KOPT-K1 (cell line): ENCODE data around the gene GTF3A.

Experiments
- H3K27ac ChIP-seq: fragments of 200-600 bp; sonication (generic); 2 replicates; pipeline ENCODE4 v1.5.1; 2016; ENCODE audit warnings: antibody characterized with exemption, mild to moderate bottlenecking, low read depth, low read length; ENCODE audit not compliant: poor library complexity, severe bottlenecking
- H3K36me3 ChIP-seq: fragments of 200-600 bp; sonication (generic); 2 replicates; pipeline ENCODE4 v1.5.1; 2017; ENCODE audit warnings: antibody characterized with exemption, mild to moderate bottlenecking, low read length, moderate library complexity; ENCODE audit not compliant: insufficient read depth
- H3K9me3 ChIP-seq: fragments of 200-600 bp; sonication (generic); 2 replicates; pipeline ENCODE4 v1.5.1; 2017; ENCODE audit warnings: antibody characterized with exemption, low read length, mild to moderate bottlenecking; ENCODE audit not compliant: insufficient read depth, poor library complexity, severe bottlenecking

Gene GTF3A

DNA sequence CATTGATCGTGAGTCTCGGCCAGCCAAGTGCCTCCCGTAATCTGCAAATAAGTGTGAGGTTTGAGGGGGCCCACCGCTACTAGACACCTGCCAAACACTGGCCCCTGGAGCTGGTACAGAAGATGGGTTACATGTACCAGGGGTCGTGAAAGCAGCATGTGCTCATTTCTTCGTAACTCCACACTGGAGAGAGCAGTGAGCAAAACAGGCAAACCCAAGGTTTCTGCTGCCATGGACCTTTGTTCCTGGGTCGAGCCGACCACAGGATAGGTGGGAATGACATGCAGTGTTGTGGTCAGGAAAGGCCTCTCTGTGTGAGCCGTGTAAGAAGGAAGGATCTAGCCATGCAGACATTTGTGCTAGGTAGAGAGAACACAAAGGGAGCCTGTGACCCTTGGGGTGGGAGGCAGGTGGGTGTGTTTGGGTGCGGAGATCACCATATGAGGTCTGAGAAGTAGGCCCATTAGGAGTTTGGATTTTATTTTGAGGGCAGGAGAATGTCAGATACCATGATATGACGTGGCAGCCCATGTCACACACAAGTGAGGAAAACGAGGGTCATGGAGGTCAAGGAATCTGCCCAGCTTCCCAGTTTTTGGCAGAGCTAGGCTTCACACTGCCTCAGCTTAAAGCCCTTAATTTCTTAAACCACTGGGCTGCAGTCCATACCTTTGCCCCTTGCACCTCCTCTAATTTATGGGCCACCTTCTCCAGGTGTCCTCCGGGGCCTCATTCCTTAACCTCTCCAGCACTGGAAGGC lies 919 bp downstream of the GTF3A start:
- H3K36me3 ChIP-seq: peaks cover 42% of the 10 kb centered on the region
- peak overlapping the region; percentile 88 for H3K27ac ChIP-seq
- H3K9me3 ChIP-seq: no peaks in the 10 kb centered on the region

DNA sequence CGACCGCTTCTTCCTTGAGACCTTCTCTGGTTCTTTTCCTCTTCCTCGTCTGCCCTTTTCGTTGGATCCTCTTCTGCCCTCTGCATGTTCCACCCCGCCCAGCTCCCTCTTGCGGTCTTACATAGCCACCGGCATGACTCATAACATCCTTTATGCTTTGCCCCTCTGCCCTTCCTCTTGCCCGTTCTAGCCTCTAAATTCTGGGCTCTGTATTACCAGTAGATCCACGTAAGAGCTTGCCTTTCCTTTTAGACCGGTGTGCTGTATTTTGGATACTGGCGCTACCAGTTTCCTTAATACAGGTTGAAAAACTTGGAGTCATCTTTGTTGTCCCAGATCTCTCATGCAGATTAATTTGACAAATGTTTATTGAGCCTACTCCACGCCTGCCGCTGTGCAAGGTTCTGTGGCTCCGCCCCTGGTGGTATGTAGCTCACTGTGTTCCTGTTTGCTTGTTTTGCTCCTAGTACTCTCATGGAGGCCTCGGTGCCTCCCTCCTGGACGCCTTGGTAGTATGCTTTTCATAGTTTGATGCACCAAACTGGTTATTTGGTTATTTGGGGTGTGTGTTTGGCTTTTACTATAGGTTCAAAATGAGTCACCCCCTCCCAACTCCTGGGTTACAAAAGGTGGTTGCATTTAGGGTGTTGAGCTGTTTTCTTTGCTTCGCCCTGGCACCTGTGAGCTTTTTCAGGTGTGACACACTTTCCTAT lies 1.7 kb downstream of the GTF3A start:
- Histone ChIP-seq H3K27ac (peak overlapping the region; percentile 88), H3K9me3 (no peaks in the 10 kb centered on the region)

DNA sequence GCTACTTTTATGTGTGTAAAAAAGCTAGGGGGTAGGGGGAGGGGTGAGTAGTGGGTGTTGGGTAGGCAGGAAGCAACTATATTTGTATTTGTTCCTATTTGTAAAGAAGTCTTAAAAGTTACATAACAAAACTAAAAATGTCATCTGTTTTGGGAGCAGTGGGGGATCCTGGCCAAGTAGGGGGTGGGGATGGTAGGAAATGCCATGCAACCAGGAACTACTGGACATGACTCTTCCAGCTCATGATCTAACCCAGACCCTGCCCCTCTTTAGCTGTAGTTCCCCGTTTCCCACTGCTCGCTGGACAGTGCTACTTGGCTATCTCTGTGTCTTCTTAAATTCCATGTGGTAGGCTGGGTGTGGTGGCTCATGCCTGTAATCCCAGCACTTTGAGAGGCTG lies 3.2 kb downstream of the GTF3A start:
- Histone ChIP-seq H3K27ac (peak overlapping the region; percentile 88), H3K9me3 (no peaks in the 10 kb centered on the region), H3K36me3 (peaks cover 65% of the 10 kb centered on the region)

More for the DNA sequence above, 1.7 kb downstream of the GTF3A start:
- H3K36me3 ChIP-seq: peaks cover 49% of the 10 kb centered on the region

DNA sequence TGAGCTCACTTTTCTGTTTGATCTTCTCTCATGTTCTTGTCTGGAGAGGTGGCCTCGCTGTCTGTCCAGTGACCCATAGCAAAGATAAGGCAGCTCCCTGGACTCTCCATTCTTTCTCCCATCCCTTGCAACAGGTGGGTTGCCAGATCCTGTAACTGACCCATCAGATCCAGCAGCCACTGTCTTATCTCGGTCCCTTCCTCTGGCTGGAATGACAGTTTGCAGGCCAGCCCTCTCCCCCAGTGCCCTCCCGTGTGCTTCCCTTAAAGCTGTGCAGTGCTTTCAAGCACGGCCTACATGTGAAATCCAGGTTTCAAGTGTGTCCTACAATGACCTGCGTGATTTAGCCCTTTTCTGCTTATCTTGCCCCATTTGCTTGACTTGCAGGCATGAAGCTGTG lies 3.7 kb downstream of the GTF3A start:
- H3K36me3 ChIP-seq: peaks cover 70% of the 10 kb centered on the region
- no peaks in the 10 kb centered on the region for H3K9me3 ChIP-seq
- H3K27ac ChIP-seq: peak overlapping the region; percentile 88

DNA sequence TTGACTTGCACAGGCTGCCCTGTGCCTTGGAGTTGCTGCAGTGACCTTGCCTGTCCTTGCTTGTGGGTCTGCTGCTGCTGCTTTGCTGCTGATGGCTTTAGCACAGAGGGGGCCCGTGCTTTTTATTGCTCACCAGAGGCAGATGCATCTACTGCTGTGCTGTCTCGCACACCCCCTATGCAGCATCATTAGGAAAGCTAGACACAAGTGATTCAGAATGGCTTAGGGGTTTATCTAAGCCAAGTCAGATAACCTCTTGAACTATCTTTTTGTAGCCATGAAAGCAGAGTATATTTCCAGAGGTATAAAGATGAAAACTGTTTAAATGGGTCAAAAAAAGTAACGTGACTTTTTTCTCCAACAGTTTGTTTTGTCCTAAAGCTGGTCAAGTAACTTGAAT lies 7.8 kb downstream of the GTF3A start:
- Histone ChIP-seq H3K27ac (no peak overlapping the region), H3K36me3 (peaks cover 100% of the 10 kb centered on the region), H3K9me3 (no peaks in the 10 kb centered on the region)

DNA sequence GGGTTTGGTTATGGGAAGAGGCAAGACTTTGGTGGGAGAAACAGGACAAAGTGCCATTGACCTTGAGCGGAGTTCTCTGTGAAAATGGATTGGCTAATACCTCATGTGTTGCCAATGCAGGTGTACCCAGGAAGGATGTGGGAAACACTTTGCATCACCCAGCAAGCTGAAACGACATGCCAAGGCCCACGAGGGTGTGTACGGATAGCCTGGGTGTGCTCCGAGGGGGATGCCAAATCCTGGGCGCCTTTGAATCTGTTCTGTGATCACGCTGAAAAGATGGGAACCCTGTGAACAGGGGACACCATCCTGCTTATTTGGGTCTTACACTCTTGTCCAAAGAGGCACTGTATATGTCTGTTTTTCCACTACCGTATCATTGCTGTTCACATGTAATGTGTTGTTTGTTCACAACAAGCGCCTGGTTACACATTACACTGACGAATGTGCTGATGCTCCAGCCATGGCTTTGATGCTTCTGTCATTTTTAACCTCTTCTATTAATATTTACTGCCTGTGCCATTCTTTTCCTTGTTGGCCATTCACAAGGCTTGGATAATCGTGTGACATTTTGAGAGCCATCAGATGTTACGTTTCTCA lies 8.3 kb downstream of the GTF3A start:
- Histone ChIP-seq H3K9me3 (no peaks in the 10 kb centered on the region), H3K36me3 (peaks cover 100% of the 10 kb centered on the region), H3K27ac (no peak overlapping the region)

DNA sequence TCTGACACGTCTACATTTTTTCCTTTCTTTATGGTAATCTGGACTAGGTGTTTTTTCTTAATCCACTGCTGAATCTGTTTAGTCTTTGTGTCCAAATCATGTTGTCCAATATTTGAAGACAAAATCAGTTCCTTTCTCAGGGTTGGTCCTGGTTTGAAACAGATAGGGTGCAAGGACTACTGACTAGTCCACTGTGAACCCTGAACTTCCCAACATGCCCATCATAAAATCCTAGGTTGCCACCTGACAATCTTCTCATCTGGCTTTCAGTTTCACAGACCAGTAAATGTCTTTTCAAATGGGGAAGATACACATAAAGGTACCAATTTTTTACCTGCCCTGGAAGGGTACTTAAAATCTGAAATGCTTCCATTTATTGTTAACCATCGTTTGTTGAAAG lies 12.7 kb downstream of the GTF3A start:
- peaks cover 75% of the 10 kb centered on the region for H3K36me3 ChIP-seq
- no peaks in the 10 kb centered on the region for H3K9me3 ChIP-seq
- no peak overlapping the region for H3K27ac ChIP-seq

DNA sequence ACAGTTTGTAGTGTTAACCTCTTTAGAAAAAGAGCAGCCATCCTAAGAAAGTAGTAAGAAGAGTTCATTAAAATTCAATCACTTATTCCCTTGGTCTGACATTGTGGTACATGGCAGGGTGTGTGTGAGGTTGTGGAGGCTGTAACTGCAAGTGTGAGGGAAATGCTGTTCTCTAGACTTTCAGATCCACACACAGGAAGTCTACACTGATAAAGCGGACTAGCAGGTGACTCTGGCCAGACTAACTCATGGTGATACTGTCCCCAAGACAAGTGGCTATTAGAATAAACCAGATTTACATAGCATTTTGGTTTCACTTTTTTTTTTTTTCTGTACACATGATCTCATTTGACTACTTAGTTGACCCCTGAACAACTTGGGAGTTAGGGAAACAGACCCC lies 16.0 kb downstream of the GTF3A start:
- Histone ChIP-seq H3K27ac (peak overlapping the region; percentile 63), H3K9me3 (no peaks in the 10 kb centered on the region), H3K36me3 (peaks cover 42% of the 10 kb centered on the region)

DNA sequence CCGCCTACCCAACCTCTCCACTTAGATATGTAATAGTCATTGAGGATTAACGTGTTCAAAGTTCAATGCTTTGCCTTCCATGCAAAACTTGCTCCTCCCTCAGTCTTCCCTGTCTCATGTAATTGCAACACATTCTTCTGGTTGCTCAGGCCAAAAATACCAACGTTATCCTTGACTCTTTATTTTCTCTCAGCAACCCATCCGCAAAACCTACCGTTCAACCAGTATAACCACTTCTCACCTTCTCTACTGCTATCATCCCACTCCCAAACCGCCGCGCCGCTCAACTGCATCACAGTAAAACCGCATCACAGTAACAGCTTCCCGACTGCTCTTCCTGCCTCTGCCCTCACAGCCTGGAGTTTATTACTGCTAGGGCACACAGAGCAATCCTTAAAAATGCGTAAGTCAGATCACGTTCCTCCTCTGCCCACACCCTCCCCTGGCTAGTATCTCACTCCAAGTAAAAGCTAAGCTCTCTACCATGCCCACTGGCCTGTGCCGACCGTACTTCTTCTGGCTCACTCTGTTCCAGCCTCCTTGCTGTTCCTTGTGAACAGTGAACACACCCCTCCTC lies 17.7 kb downstream of the GTF3A start:
- Histone ChIP-seq H3K36me3 (peaks cover 25% of the 10 kb centered on the region), H3K27ac (peak overlapping the region; percentile 63), H3K9me3 (no peaks in the 10 kb centered on the region)

DNA sequence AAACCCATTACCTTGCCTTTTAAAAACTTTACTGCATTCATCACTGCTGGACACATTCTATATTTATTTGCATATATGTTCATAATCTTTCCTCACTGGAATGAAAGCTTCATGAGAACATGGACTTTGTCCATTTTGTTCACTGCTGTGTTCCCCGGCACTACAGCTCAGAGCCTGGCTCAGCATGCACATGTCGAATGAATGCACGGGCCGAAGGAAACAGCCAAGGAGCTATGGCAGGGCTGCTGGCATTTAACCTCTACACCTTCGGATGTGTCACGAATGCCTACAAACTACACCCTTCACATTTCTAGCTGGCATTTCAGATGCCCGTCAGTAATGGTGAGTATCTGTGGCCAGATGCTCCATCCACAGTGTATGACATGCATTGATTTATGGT lies 18.4 kb downstream of the GTF3A start:
- H3K9me3 ChIP-seq: no peaks in the 10 kb centered on the region
- H3K36me3 ChIP-seq: peaks cover 18% of the 10 kb centered on the region
- H3K27ac ChIP-seq: peak overlapping the region; percentile 63

DNA sequence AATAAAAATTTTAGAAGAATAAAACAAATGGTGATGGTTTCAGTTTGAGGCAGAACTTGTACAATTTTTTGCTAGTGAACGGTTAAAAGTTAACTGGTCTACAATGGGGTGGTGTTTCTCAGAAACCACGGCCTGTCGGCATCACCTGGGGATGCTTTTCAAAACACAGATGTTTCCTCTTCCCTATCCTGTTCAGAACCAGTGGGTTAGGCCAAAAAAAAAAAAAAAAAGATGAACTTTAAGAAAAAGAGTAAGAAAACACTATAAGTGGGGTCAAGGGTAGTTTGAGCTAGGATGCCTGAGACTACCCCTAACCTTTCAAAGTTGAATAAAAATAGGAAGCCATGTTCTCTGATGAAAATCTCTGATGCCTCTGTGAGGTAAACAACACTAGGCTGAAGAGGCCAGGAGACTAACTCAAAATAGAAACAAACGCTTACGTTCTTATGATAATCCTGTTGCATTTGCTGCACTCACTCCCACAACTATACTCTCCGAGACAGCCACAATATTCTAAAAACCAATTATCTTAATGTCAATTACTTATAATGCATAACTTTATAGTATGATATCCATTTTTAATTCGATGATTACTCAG lies 22.7 kb downstream of the GTF3A start:
- Histone ChIP-seq H3K9me3 (no peaks in the 10 kb centered on the region), H3K36me3 (no peaks in the 10 kb centered on the region), H3K27ac (peak overlapping the region; percentile 95)

DNA sequence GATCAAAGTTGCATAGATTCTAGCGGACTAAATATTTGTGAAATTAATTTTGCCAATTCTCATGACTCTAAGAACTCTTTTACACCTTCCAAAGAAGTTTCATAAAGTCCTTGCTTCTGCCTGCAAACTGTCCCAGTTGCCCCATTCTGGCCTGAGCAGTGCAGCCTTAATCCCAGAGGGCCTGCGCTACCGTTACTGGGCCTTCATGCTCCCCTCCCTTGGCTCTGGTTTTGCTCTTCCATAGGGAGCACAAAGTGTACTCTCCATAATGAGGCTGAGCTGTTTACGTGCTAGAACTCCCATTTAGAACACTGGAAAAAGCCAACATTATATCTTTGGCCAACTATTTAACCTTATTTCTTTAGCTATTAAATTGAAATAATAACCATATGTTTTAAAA lies 23.9 kb downstream of the GTF3A start:
- peak overlapping the region; percentile 95 for H3K27ac ChIP-seq
- no peaks in the 10 kb centered on the region for H3K36me3 ChIP-seq
- H3K9me3 ChIP-seq: no peaks in the 10 kb centered on the region

DNA sequence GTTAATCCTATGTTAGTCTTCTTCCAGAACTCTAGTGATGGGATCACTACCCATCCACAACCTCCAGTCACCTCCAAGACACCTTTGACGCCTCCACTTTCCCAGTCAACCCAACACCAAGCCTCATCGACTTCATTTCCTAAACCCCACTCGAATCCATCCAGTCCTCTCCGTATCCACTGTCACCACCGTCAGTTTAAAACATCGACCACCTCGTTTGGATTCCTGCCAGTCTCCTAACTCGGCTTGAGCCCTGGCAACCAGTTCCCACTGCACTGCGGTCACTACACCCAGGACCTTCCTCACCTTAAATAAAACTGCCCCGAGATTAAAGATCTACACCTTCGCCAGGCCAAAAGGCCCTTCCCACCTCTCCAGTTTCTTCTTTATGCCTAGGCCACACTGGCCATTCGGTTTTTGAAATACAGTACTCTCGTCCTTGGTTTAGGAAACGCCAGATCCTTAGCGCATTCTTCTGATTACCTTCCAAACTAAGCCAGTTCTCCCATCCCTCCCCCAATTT lies 24.7 kb downstream of the GTF3A start:
- no peaks in the 10 kb centered on the region for H3K9me3 ChIP-seq
- peak overlapping the region; percentile 95 for H3K27ac ChIP-seq
- H3K36me3 ChIP-seq: no peaks in the 10 kb centered on the region

DNA sequence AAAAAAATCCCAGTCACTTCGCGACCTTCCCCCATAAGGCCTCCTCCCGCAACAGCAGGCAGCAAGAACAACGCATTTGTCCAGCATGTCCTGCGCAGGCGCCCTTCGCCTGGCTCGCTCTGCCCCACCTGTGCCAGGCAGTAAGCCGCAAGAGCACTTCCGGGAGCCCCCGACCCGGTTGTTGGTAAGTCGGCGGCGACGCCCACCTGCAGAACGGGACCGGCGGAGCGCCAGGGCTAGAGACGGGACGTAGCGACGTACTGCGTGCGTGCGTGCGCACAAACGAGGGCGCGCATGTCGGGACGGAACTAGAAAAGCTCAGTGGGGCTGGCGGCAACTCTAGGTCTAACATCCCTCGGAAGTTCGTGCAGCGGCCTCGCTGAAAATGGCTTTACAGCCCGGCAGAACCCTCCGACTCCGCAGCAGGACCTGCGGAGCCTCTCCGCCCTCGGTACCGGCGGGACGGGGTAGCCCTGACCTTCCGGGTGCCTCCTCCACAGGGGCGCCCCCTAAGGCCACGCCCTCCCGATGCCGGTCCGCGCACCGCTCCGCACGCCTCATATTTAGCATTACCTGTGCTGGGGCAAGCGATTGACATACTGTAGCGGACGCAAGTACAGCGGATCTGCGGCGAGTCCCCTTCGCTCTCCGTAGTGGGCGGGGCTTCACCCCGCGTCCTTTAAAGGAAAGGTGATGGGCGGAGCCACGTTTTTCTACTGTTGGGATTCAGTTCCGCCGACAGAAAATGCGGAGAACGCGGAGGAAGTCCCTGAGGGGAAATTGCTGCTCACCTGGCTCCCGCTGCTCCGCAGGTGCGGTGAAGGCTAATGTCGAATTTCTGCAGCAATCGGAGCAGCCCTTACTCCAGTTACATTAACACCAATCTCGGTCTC lies 25.8 kb downstream of the GTF3A start, which contains the start of gene MTIF3:
MTIF3 (minus strand) TSS at position 629 of the 893 bp plus-strand sequence. CDS start 10,116 bp downstream, outside the sequence.
- Histone ChIP-seq H3K27ac (peak within 1 kb of the TSS; percentile 95), H3K9me3 (no peaks in the 10 kb centered on the region), H3K36me3 (no peaks in the 10 kb centered on the region)
